Measurements from ENCODE around the gene IL1RAPL1.

DNA sequence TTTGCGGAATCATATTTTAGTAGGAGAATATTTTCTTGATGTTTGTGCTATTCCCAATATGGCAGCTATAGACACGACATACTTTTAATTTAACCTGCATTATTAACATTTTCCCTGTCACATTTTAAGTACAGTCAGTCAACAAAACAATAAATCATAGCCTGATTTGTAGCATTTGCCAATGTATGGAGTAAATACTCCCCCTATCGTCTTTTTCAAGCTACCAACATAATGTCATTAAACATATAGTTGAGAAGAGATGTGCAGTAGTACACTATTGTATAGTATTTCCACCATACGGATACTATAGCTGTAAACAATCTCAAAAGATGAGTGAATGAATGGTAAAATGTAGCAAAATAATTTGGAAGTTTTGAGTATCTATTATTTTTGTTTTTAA lies 1324.4 kb downstream of the IL1RAPL1 start:
- TF ChIP-seq, protein P1, sequence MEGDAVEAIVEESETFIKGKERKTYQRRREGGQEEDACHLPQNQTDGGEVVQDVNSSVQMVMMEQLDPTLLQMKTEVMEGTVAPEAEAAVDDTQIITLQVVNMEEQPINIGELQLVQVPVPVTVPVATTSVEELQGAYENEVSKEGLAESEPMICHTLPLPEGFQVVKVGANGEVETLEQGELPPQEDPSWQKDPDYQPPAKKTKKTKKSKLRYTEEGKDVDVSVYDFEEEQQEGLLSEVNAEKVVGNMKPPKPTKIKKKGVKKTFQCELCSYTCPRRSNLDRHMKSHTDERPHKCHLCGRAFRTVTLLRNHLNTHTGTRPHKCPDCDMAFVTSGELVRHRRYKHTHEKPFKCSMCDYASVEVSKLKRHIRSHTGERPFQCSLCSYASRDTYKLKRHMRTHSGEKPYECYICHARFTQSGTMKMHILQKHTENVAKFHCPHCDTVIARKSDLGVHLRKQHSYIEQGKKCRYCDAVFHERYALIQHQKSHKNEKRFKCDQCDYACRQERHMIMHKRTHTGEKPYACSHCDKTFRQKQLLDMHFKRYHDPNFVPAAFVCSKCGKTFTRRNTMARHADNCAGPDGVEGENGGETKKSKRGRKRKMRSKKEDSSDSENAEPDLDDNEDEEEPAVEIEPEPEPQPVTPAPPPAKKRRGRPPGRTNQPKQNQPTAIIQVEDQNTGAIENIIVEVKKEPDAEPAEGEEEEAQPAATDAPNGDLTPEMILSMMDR (IDR thresholded peaks at IDR 0.05): no peak
- TF ChIP-seq POLR2A (IDR thresholded peaks at IDR 0.05): no peak
